HG03571 (cell line): ENCODE data around the gene DLEU7.

Experiments used
- ATAC-seq: cut with Tn5 transposase; IDR thresholded peaks from one replicate; pipeline ENCODE4 v1.9.1; 2021; ENCODE audit not compliant: unreplicated experiment

The DLEU7 gene

GRCh38 chr13:50797091-50797490, 46.4 kb downstream of the DLEU7 start:
- ATAC-seq: no peak

GRCh38 chr13:50796463-50796862, 47.0 kb downstream of the DLEU7 start:
- ATAC-seq: no peak

DNA sequence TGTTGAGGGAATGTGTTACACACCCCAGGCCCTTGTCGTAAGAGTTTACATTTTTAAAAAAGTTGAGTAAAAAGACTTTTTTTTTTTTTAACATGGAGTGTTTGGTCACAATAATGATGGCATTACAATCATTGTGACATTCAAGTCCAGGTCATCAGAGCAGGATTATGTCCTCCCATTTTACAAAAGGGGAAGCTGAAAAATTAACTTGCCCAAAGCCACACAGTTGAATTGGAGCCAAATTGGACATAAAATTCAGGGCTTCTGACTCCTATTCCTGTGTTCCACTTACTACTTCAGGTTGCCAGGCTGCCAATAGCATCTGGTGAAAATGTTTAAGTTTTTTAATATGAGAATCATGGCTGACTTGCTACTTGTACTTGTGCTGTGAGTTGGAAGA, 49.3 kb downstream of the DLEU7 start:
- no peak for ATAC-seq

- ATAC-seq: no peak
Observed at GRCh38 chr13:50793026-50793425, 50.5 kb downstream of the DLEU7 start.

DNA sequence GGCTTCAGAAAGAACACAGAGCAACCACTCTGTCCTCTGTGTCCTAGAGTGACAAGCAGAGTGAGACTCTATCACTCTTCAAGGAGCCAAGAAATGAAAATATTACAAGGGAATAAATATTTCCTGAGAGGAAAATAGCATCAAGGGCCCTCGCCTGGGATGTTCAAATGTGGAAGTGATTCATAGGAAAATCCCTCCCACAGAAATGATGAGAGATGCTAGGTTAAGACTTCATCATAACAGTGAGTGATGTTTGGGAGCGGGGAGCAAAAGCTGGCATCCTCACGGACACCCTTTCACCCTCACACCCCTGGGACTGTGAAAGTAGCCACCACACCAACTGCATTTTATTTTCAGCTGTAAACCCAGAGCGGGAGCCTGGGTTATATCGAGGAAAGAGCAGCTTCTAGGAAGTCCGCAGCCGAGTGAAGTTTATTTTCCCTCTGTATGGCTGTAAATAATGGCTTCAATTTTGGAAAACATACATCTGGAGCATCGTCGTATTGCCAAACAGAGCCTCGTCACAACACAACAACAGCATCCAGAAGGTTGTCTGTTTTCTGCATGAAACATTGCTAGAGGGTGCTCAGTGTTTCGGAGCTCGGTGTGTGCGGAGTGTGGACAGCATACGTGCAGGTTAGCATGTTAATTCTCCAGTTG, 54.8 kb downstream of the DLEU7 start:
- ATAC-seq: no peak

- no peak for ATAC-seq
Observed at GRCh38 chr13:50787316-50788195, 55.9 kb downstream of the DLEU7 start.

DNA sequence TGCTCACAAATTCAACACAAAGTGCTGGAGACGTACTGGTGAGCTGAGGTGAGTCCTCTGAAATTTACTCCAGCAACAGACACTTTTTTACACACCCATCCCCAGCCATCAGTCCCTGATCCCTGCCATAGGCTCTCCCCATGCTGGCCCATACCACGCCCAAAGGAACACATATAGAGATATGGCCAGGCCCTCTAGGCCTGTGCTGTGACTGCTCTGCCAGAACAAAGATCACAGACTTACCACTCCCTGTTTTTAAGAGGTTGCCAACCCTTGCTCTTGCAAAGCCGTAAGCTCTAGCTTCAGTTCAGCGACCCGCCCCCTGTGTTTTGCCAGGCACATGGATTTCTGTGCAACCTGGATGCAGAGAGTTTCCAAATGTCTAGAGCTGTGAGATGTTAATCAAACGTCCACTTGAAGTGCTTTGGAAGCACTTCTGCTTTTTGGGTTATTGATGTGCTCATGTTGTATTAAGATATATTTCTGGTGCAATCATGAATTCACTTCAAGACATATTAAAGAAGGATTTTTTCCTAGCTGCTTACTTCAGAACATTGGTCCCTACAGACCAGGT, 59.7 kb downstream of the DLEU7 start:
- no peak for ATAC-seq

- ATAC-seq: no peak
Observed at GRCh38 chr13:50783066-50783465, 60.4 kb downstream of the DLEU7 start.

GRCh38 chr13:50780201-50781015, 63.1 kb downstream of the DLEU7 start:
- no peak for ATAC-seq

DNA sequence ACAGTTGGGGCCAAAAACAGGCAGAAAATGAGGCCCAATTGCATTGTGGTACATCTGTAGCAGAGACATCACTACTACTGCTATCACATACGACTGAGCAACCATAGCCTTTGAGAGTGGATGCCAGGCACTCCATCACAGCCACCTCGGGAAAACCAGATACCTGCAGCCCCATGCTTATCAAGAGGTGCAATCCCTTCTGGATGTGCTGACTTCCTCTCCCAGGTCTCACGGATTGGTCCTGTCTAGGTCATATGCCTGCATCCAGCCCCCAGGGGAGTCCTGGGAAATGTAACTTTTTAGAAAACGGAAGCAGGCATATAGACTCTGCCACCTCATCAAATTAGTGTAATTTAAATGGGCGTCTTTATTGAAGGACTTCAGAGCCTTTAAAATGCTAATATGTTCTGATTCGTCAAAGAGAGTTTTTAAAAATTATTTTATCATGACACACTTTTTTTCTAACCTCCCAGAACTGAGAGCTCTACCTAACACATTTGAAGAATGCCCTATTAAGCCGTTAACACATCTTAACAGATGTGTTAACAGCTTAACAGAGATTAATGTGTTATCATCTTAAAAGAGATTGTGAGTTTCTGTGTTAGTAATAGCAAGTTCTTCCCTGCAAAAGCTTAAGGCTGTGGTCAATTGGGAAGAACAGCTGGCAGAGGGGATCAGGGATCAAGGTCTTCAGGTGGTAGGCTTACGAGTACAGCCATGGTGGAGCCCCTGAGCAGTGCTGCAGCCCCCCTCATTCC, 63.9 kb downstream of the DLEU7 start:
- no peak for ATAC-seq
